Iris pigment epithelial cell (primary cell): Measurements from ENCODE around the gene CYTIP.
"Not testable (repeated sequence)": the region's sequence is repeated elsewhere in the genome, so short reads cannot be mapped to it uniquely, and the experiment has no call there.

ENCODE experiments used
- DNase-seq: peaks from one replicate; pipeline ENCODE4 v3.0.0-alpha.2; 2011; ENCODE audit warnings: low read depth

CYTIP gene

DNA sequence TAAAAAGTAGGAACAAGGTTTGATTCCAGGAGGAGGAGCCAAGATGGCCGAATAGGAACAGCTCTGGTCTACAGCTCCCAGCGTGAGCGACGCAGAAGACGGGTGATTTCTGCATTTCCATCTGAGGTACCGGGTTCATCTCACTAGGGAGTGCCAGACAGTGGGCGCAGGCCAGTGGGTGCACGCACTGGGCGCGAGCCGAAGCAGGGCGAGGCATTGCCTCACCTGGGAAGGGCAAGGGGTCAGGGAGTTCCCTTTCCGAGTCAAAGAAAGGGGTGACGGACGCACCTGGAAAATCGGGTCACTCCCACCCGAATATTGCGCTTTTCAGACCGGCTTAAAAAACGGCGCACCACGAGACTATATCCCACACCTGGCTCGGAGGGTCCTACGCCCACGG, 75.4 kb downstream of the CYTIP start:
- not testable (repeated sequence) for DNase-seq

DNA sequence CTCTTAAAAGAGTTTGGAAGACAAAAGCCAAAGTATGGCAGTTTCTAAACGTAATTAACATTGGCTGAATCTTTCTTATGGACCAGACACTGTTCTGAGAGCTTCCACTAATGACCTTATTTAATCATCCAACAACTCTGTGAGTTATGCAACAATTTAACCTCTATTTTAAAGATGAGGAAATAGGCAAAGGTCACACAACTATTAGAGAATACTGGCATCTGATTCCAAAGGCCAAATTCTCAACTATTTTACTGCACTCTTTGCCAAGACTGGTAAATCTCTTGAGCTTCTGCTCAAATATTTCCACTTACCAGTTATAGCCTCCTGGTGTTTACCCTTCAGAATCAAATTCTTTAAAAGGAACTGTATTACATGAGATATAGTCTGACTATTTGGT, 76.2 kb downstream of the CYTIP start:
- no peak for DNase-seq
